ENCODE results near the gene SAMHD1. TPM values are rescaled to one million over a fixed set of nuclear protein-coding genes. Genes with fewer than 3 reads are reported as not detected.

The SAMHD1 gene
- total and polyA plus RNA-seq, 7 donors, result 17.0 to 36.4 (median 26.2) TPM

GRCh38 chr20:36865076-36865860, 86.2 kb downstream of the SAMHD1 start:
- Histone ChIP-seq H3K27me3 (ENCODE audit: insufficient read depth in 3 of 3, low read length in 2 of 3) (peaks cover 0 to 20% (median 1%) of the 10 kb centered on the region in 3 donors), H3K4me3 (no peak overlapping the region), H3K27ac (no peak overlapping the region), H3K36me3 (ENCODE audit: insufficient read depth in 1 of 2, low read depth in 1 of 2) (no peaks in the 10 kb centered on the region), H3K4me1 (peaks cover 13% of the 10 kb centered on the region), H3K9me3 (no peaks in the 10 kb centered on the region)
- 84 to 89% (median 88%) methylated on average over 9 of the region's 9 CpGs for WGBS, 3 donors
- TF ChIP-seq, protein P1, sequence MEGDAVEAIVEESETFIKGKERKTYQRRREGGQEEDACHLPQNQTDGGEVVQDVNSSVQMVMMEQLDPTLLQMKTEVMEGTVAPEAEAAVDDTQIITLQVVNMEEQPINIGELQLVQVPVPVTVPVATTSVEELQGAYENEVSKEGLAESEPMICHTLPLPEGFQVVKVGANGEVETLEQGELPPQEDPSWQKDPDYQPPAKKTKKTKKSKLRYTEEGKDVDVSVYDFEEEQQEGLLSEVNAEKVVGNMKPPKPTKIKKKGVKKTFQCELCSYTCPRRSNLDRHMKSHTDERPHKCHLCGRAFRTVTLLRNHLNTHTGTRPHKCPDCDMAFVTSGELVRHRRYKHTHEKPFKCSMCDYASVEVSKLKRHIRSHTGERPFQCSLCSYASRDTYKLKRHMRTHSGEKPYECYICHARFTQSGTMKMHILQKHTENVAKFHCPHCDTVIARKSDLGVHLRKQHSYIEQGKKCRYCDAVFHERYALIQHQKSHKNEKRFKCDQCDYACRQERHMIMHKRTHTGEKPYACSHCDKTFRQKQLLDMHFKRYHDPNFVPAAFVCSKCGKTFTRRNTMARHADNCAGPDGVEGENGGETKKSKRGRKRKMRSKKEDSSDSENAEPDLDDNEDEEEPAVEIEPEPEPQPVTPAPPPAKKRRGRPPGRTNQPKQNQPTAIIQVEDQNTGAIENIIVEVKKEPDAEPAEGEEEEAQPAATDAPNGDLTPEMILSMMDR (IDR thresholded peaks at IDR 0.05), result no peak
- intact Hi-C loops (cut with DNase I), result no loop called here
- ATAC-seq (no peak), DNase-seq (no peak)

DNA sequence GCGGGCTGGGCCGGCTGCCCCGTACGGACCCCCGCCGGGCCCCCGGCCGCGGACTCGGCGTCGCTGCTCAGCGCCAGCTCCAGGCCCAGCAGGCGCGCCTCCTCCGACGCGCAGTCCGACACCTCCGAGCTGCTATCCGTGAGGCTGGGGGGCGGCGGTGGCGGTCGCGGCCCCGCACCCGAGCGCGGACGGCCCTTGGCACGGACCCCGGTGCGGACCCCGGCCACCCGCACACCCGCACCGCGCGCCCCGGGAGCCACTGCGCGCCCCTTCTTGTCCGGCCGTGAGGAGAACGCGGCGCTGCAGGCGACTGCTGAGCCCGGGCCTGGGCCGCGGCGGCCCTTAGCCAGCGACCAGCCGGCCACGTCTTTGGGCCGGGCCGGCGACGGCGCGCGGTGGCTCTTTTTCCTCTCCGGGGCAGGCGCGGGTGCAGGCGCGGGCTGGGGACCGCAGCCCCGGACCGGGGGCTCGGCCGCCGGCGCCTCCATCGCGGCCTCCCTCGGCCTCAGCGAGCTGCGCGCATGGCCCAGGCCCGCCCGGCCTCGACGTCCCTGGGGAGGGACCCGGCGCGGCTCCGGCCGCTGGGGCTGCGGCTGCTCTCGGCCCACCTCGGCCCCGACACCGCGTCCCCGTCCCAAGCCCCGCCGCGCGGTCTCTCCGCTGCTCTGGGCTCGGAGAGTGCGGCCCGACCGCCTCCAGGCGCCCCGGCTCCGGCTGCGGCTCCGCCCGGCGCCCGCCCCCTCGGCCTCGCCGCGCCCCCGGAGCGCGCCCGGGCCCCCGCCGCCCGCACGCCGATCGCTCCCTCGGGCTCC, 88.4 kb downstream of the SAMHD1 start:
- ATAC-seq (peak in 1 of 4 donors; percentile 2), DNase-seq (peak in 1 of 2 donors; percentile 69)
- TF ChIP-seq, protein P1 (IDR thresholded peaks at IDR 0.05), result no peak
- Histone ChIP-seq H3K27me3 (ENCODE audit: insufficient read depth in 3 of 3, low read length in 2 of 3) (peaks cover 0 to 24% (median 1%) of the 10 kb centered on the region in 3 donors), H3K4me1 (peaks cover 13% of the 10 kb centered on the region), H3K27ac (peak overlapping the region; percentile 47), H3K36me3 (ENCODE audit: insufficient read depth in 1 of 2, low read depth in 1 of 2) (no peaks in the 10 kb centered on the region), H3K4me3 (peak overlapping the region; percentile 62), H3K9me3 (no peaks in the 10 kb centered on the region)
- intact Hi-C loops (cut with DNase I), result no loop called here
- WGBS, 3 donors, result 1% methylated on average over 44 to 129 of the region's 129 CpGs

DNA sequence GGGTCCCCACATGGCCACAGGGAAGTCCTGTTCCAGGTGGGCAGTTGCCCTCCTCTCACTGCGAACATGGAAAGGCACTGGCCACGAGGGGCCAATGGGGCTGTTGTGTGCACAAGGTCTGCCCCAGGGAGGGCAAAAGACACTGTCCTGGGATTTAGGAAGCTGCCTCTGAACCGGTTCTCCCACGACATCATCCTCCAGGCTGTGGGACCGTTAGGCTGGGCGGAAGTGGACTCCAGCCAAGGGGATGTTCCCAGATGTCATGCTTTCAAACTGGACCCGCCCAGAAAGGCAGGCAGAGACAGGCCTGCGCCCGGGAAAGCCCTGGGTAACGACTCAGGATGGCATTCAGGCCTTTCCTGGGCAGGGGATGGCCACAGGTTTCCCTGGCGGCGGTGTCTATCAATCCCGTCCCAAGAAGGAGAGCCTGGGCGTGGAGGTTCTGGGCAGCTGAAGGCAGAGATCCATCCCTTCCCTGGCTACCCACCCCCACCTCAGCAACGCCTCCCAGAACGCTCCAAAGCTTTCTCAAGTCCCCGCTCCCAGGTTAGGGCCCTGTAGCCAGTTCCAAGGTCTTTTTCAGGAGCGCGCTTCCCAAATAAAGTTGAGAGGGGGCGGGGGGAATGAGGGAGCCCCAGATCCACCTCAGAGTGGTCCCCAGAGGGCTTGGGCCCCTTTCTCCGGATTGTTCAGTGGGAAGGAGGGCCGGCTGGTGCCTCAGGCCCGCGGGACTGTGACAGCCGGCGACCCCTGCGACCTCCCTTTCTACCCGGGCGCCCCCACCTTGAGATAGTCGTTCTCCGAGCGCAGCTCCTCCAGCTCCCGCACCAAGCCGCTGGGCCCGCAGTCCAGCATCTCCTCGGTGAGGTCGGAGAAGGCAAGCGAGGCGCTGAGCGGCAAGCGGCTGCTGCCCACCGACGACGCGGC, 89.4 kb downstream of the SAMHD1 start:
- H3K4me1 ChIP-seq, result peaks cover 13% of the 10 kb centered on the region
- no peaks in the 10 kb centered on the region for H3K36me3 ChIP-seq (ENCODE audit: insufficient read depth in 1 of 2, low read depth in 1 of 2)
- H3K4me3 ChIP-seq, result peak overlapping the region; percentile 62
- ATAC-seq (peak; percentile 61 to 79 (median 71)), DNase-seq (peak; percentile 88 to 90)
- no peaks in the 10 kb centered on the region for H3K9me3 ChIP-seq
- peaks cover 0 to 24% (median 1%) of the 10 kb centered on the region in 3 donors for H3K27me3 ChIP-seq (ENCODE audit: insufficient read depth in 3 of 3, low read length in 2 of 3)
- intact Hi-C loops (cut with DNase I), result no loop called here
- peak overlapping the region; percentile 48 for H3K27ac ChIP-seq
- WGBS, 3 donors, result 16% methylated on average over 36 to 45 of the region's 45 CpGs
- TF ChIP-seq, protein P1 (IDR thresholded peaks at IDR 0.05), result no peak

DNA sequence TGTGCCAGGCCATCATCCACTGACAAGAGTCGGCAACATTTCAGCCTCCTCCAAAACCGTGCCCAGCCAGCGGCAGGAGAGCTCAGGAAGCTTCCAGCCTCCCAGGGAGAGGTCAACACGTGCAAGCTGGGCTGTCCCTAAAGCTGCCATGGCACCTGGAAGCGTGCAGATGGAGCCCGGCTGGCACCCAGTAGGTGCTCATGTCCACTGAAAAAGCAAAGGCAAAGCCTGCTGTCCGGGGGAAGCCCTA, 90.0 kb downstream of the SAMHD1 start:
- TF ChIP-seq, protein P1 (IDR thresholded peaks at IDR 0.05), result no peak
- DNase-seq, result no peak
- H3K27ac ChIP-seq, result peak overlapping the region; percentile 48
- peaks cover 0 to 24% (median 1%) of the 10 kb centered on the region in 3 donors for H3K27me3 ChIP-seq (ENCODE audit: insufficient read depth in 3 of 3, low read length in 2 of 3)
- ATAC-seq, result no peak
- H3K36me3 ChIP-seq (ENCODE audit: insufficient read depth in 1 of 2, low read depth in 1 of 2), result no peaks in the 10 kb centered on the region
- peak overlapping the region; percentile 62 for H3K4me3 ChIP-seq
- intact Hi-C loops (cut with DNase I), result no loop called here
- H3K9me3 ChIP-seq, result no peaks in the 10 kb centered on the region
- 19 to 34% (median 20%) methylated on average over 7 of the region's 7 CpGs for WGBS, 3 donors
- H3K4me1 ChIP-seq, result peaks cover 19% of the 10 kb centered on the region
